ENCODE measurements around the gene KCNG3.
A peak's percentile ranks its signal among the peaks of the same experiment; 100 is the strongest.

KCNG3 gene

GRCh38 chr2:42486145-42486906, 7.5 kb downstream of the KCNG3 start:
- FAIRE-seq (no peak), DNase-seq (ENCODE audit: low spot score) (no peak)

GRCh38 chr2:42480402-42480801, 13.4 kb downstream of the KCNG3 start:
- DNase-seq (ENCODE audit: low spot score) = no peak
- no peak for FAIRE-seq

GRCh38 chr2:42474765-42475454, 18.9 kb downstream of the KCNG3 start:
- DNase-seq (ENCODE audit: low spot score) = no peak

GRCh38 chr2:42470706-42471105, 23.1 kb downstream of the KCNG3 start:
- DNase-seq (ENCODE audit: low spot score) (no peak), FAIRE-seq (no peak)

More at GRCh38 chr2:42474765-42475454, 18.9 kb downstream of the KCNG3 start:
- FAIRE-seq = no peak

GRCh38 chr2:42464631-42465030, 29.2 kb downstream of the KCNG3 start:
- no peak for DNase-seq (ENCODE audit: low spot score)
- FAIRE-seq = no peak

- DNase-seq (ENCODE audit: low spot score) (no peak), FAIRE-seq (no peak)
Observed at GRCh38 chr2:42463570-42463969, 30.2 kb downstream of the KCNG3 start.

GRCh38 chr2:42459296-42459695, 34.5 kb downstream of the KCNG3 start:
- no peak for DNase-seq (ENCODE audit: low spot score)
- FAIRE-seq = peak; percentile 35

GRCh38 chr2:42458396-42458795, 35.4 kb downstream of the KCNG3 start:
- FAIRE-seq (no peak), DNase-seq (ENCODE audit: low spot score) (no peak)

- FAIRE-seq (no peak), DNase-seq (ENCODE audit: low spot score) (no peak)
Observed at GRCh38 chr2:42457011-42457410, 36.8 kb downstream of the KCNG3 start.

- no peak for FAIRE-seq
- no peak for DNase-seq (ENCODE audit: low spot score)
Observed at GRCh38 chr2:42456126-42456839, 37.5 kb downstream of the KCNG3 start.

- FAIRE-seq (no peak), DNase-seq (ENCODE audit: low spot score) (no peak)
Observed at GRCh38 chr2:42452545-42452944, 41.2 kb downstream of the KCNG3 start.

GRCh38 chr2:42450136-42450535, 43.6 kb downstream of the KCNG3 start:
- FAIRE-seq (no peak), DNase-seq (ENCODE audit: low spot score) (no peak)

- DNase-seq (ENCODE audit: low spot score) (no peak), FAIRE-seq (no peak)
Observed at GRCh38 chr2:42449163-42450087, 44.4 kb downstream of the KCNG3 start.

- no peak for DNase-seq (ENCODE audit: low spot score)
- no peak for FAIRE-seq
Observed at GRCh38 chr2:42448163-42448562, 45.6 kb downstream of the KCNG3 start.

GRCh38 chr2:42446503-42447271, 47.1 kb downstream of the KCNG3 start:
- DNase-seq (ENCODE audit: low spot score) (no peak), FAIRE-seq (no peak)

GRCh38 chr2:42443718-42444399, 49.9 kb downstream of the KCNG3 start:
- peak; percentile 23 for FAIRE-seq
- DNase-seq (ENCODE audit: low spot score) = no peak

- FAIRE-seq (no peak), DNase-seq (ENCODE audit: low spot score) (no peak)
Observed at GRCh38 chr2:42442774-42443173, 51.0 kb downstream of the KCNG3 start.

GRCh38 chr2:42438685-42439084, 55.1 kb downstream of the KCNG3 start:
- FAIRE-seq (no peak), DNase-seq (ENCODE audit: low spot score) (no peak)

- FAIRE-seq (no peak), DNase-seq (ENCODE audit: low spot score) (no peak)
Observed at GRCh38 chr2:42436370-42436769, 57.4 kb downstream of the KCNG3 start.

GRCh38 chr2:42435628-42436027, 58.2 kb downstream of the KCNG3 start:
- DNase-seq (ENCODE audit: low spot score) = no peak
- FAIRE-seq = no peak

Measured in urothelium cell line (cell line).